IPS-20b (cell line): ENCODE results near the gene AP3S2.
A peak's percentile ranks its signal among the peaks of the same experiment; 100 is the strongest.

ENCODE experiments used
- H3K27ac ChIP-seq: one replicate; pipeline ENCODE4 v1.5.1; 2013; ENCODE audit warnings: low read length
- H3K27me3 ChIP-seq: 2 replicates; pipeline ENCODE4 v1.6.1; 2013; ENCODE audit warnings: mild to moderate bottlenecking, low read length, inconsistent platforms; ENCODE audit not compliant: insufficient read depth
- H3K36me3 ChIP-seq: 2 replicates; pipeline ENCODE4 v1.6.1; 2013; ENCODE audit warnings: low read depth, mild to moderate bottlenecking, inconsistent platforms, low read length, moderate library complexity; ENCODE audit not compliant: insufficient read depth
- H3K4me1 ChIP-seq: 2 replicates; pipeline ENCODE4 v1.6.1; 2013; ENCODE audit warnings: mild to moderate bottlenecking, control low read depth, inconsistent platforms, low read length, moderate library complexity; ENCODE audit not compliant: insufficient read depth
- H3K4me3 ChIP-seq: 2 replicates; pipeline ENCODE4 v1.5.1; 2013; ENCODE audit warnings: mild to moderate bottlenecking, low read length, inconsistent platforms
- H3K9ac ChIP-seq: 2 replicates; pipeline ENCODE4 v1.6.1; 2013; ENCODE audit warnings: low read depth, mild to moderate bottlenecking, inconsistent platforms, low read length, moderate library complexity
- H3K9me3 ChIP-seq: 2 replicates; pipeline ENCODE4 v1.6.1; 2013; ENCODE audit warnings: mild to moderate bottlenecking, low read depth, low read length, inconsistent platforms; ENCODE audit not compliant: insufficient read depth

AP3S2 gene

GRCh38 chr15:89818287-89818686, 75.5 kb downstream of the AP3S2 start:
- no peak overlapping the region for H3K27ac ChIP-seq
- no peaks in the 10 kb centered on the region for H3K4me1 ChIP-seq
- no peak overlapping the region for H3K4me3 ChIP-seq
- no peaks in the 10 kb centered on the region for H3K36me3 ChIP-seq
- peaks cover 47% of the 10 kb centered on the region for H3K27me3 ChIP-seq
- H3K9me3 ChIP-seq, result no peaks in the 10 kb centered on the region
- no peak overlapping the region for H3K9ac ChIP-seq

GRCh38 chr15:89817701-89818280, 76.0 kb downstream of the AP3S2 start:
- Histone ChIP-seq H3K4me1 (no peaks in the 10 kb centered on the region), H3K4me3 (no peak overlapping the region), H3K9me3 (no peaks in the 10 kb centered on the region), H3K27ac (no peak overlapping the region), H3K9ac (no peak overlapping the region), H3K27me3 (peaks cover 52% of the 10 kb centered on the region), H3K36me3 (no peaks in the 10 kb centered on the region)

GRCh38 chr15:89815769-89816168, 78.0 kb downstream of the AP3S2 start:
- no peak overlapping the region for H3K27ac ChIP-seq
- H3K27me3 ChIP-seq, result peaks cover 58% of the 10 kb centered on the region

GRCh38 chr15:89814112-89814742, 79.6 kb downstream of the AP3S2 start:
- Histone ChIP-seq H3K4me3 (peak overlapping the region; percentile 39; the same call in 1 of the 2 replicates), H3K36me3 (no peaks in the 10 kb centered on the region), H3K9ac (no peak overlapping the region), H3K9me3 (no peaks in the 10 kb centered on the region), H3K4me1 (no peaks in the 10 kb centered on the region), H3K27ac (no peak overlapping the region), H3K27me3 (peaks cover 58% of the 10 kb centered on the region)

More at GRCh38 chr15:89815769-89816168, 78.0 kb downstream of the AP3S2 start:
- Histone ChIP-seq H3K9ac (no peak overlapping the region), H3K4me1 (no peaks in the 10 kb centered on the region), H3K36me3 (no peaks in the 10 kb centered on the region), H3K9me3 (no peaks in the 10 kb centered on the region), H3K4me3 (no peak overlapping the region)

DNA sequence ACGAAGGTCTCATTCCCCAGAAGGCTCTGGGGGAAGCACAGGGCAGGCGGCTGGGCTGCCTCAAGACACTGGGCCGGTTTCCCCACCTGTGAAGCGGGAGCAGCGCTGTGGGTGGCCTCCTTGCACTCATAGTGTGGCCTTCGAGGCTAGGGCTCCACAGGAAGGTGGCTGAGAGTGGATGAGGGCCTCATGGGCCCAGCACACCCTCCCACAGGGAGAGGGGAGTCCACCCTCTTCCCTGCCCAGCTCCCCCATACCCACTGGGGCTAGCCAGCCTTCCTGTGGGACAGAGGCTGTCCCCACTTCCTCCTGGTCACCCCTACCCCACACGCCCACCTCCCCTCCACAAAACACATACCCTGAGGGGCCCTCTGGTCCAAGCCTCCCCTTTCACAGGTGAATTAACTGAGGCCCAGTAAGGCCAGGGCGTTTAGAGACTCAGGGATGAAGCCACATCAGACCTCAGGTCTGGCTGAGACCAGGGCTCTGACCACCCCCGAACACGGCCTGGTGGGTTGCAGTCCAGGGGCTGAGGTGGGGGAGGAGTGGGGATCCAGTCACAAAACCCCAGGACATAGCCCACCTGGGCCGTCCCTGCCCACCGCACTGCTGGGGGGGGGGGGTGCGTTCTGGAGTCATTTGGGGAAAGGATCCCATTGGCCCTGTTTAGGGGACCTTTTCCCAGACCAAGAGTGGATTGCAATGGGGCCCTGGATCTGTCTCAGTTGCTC, 80.2 kb downstream of the AP3S2 start:
- H3K36me3 ChIP-seq, result no peaks in the 10 kb centered on the region
- H3K27me3 ChIP-seq, result peaks cover 58% of the 10 kb centered on the region
- no peak overlapping the region for H3K9ac ChIP-seq
- no peaks in the 10 kb centered on the region for H3K4me1 ChIP-seq
- H3K27ac ChIP-seq, result no peak overlapping the region
- no peak overlapping the region; the same call in 1 of the 2 replicates for H3K4me3 ChIP-seq
- H3K9me3 ChIP-seq, result no peaks in the 10 kb centered on the region

GRCh38 chr15:89812847-89813320, 80.9 kb downstream of the AP3S2 start:
- peaks cover 53% of the 10 kb centered on the region for H3K27me3 ChIP-seq
- no peak overlapping the region for H3K9ac ChIP-seq
- no peaks in the 10 kb centered on the region for H3K4me1 ChIP-seq
- no peak overlapping the region for H3K27ac ChIP-seq
- H3K36me3 ChIP-seq, result no peaks in the 10 kb centered on the region
- no peak overlapping the region for H3K4me3 ChIP-seq
- H3K9me3 ChIP-seq, result no peaks in the 10 kb centered on the region

DNA sequence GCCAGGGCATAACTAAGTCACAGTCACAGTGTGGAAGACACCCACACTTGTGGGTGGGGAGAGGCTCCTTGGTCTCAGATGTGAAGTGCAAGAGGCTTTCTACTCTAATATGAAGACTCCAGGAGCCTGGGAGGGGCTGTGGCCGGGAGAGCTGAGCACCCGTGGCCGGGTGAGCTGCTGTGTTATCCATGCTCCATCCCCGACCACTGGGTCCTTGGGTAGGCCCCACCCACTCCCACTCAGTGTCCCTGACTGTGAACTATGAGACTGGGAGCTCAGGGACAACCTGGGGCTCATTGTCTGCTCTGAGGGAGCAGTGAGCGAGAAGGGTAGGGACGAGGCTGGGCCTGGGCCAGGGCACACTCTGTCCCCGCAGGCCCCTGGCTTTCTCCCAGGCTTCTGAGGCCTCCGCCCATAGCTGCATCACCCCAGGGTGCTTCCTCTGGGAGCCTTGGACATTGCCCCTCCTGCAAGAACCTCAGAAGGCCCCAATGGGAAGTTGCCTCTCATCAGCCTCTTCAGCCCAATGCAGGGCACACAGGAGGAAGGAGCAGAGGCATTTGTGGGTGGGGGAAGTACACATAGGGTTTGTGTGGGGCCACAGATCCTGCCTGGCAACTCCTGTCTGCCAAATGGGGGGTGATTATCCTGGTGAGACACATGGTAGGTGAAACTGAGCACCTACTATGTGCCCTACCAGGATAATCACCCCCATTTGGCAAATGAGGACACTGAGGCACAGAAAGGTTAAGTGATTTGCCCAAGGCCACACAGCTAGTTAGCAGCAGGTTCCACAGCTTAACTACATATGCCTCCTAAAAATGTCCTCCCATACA, 81.6 kb downstream of the AP3S2 start:
- Histone ChIP-seq H3K27ac (no peak overlapping the region), H3K4me3 (no peak overlapping the region), H3K36me3 (no peaks in the 10 kb centered on the region), H3K9ac (no peak overlapping the region), H3K9me3 (no peaks in the 10 kb centered on the region), H3K4me1 (no peaks in the 10 kb centered on the region), H3K27me3 (peaks cover 48% of the 10 kb centered on the region)

DNA sequence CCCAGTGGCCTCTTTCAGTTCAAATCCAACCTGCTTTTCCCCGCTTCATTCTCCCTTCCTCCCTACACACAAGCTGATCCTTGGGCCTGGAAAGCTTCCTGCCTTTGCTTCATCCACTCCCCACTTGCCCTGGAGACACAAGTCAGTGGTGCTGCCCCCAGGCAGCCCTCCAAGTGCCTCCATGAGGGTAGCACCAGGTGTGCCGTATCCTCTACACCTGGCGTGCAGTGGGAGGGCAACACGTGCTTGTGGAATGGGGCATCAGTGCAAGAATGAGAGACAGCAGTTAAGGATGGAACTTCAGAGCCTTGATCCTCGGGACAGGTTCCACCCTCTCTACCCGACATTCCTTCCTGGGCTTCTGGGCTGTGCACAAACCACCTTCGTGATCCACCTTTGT, 83.0 kb downstream of the AP3S2 start:
- Histone ChIP-seq H3K4me3 (no peak overlapping the region), H3K36me3 (no peaks in the 10 kb centered on the region), H3K9me3 (no peaks in the 10 kb centered on the region), H3K9ac (no peak overlapping the region), H3K27ac (no peak overlapping the region), H3K27me3 (peaks cover 36% of the 10 kb centered on the region), H3K4me1 (no peaks in the 10 kb centered on the region)

- Histone ChIP-seq H3K9ac (no peak overlapping the region), H3K27me3 (peaks cover 26% of the 10 kb centered on the region), H3K4me1 (no peaks in the 10 kb centered on the region), H3K4me3 (no peak overlapping the region), H3K9me3 (no peaks in the 10 kb centered on the region), H3K36me3 (no peaks in the 10 kb centered on the region), H3K27ac (no peak overlapping the region)
Measured at GRCh38 chr15:89809787-89810148, 84.0 kb downstream of the AP3S2 start.

- Histone ChIP-seq H3K9ac (no peak overlapping the region), H3K36me3 (no peaks in the 10 kb centered on the region), H3K27ac (no peak overlapping the region), H3K9me3 (no peaks in the 10 kb centered on the region), H3K27me3 (peaks cover 20% of the 10 kb centered on the region), H3K4me3 (no peak overlapping the region), H3K4me1 (no peaks in the 10 kb centered on the region)
Measured at GRCh38 chr15:89809093-89809786, 84.6 kb downstream of the AP3S2 start.
